ENCODE results near the gene GIN1. TPM values are rescaled to one million over a fixed set of nuclear protein-coding genes. Genes with fewer than 3 reads are reported as not detected.

Gene GIN1
- total RNA-seq, 1 donor from 2014 or later = 5.4 TPM

GRCh38 chr5:103120607-103121200, 766 bp upstream of the GIN1 start:
- intact Hi-C loops (cut with DNase I) = no loop called here
- Histone ChIP-seq H3K27ac (peak overlapping the region; percentile 86), H3K27me3 (no peaks in the 10 kb centered on the region), H3K9me3 (no peaks in the 10 kb centered on the region), H3K36me3 (no peaks in the 10 kb centered on the region), H3K4me1 (peaks cover 45% of the 10 kb centered on the region), H3K4me3 (peak overlapping the region; percentile 72 to 74)
- DNase-seq (ENCODE audit: extremely low spot score in 2 of 2) = no peak
- TF ChIP-seq CTCF (IDR thresholded peaks at IDR 0.05) = no peak
- no peak for TF ChIP-seq POLR2A (IDR thresholded peaks at IDR 0.05)

GRCh38 chr5:103119070-103119764, 721 bp downstream of the GIN1 start:
- TF ChIP-seq CTCF (IDR thresholded peaks at IDR 0.05) (no peak), POLR2A (IDR thresholded peaks at IDR 0.05) (no peak), POLR2AphosphoS5 (IDR thresholded peaks at IDR 0.05; ENCODE audit: insufficient read depth in 1 of 2, low read depth in 1 of 2) (no peak)
- no peak for DNase-seq (ENCODE audit: extremely low spot score in 2 of 2)
- intact Hi-C loops (cut with DNase I) = no loop called here
- Histone ChIP-seq H3K9me3 (no peaks in the 10 kb centered on the region), H3K4me3 (peak overlapping the region; percentile 72 to 74), H3K36me3 (no peaks in the 10 kb centered on the region), H3K27me3 (no peaks in the 10 kb centered on the region), H3K27ac (peak overlapping the region; percentile 86), H3K4me1 (peaks cover 45% of the 10 kb centered on the region)

GRCh38 chr5:103117471-103117991, 2.4 kb downstream of the GIN1 start:
- intact Hi-C loops (cut with DNase I) = no loop called here
- no peak overlapping the region for H3K4me3 ChIP-seq
- TF ChIP-seq POLR2A (IDR thresholded peaks at IDR 0.05) = no peak
- TF ChIP-seq POLR2AphosphoS5 (IDR thresholded peaks at IDR 0.05; ENCODE audit: insufficient read depth in 1 of 2, low read depth in 1 of 2) = no peak
- TF ChIP-seq CTCF (IDR thresholded peaks at IDR 0.05) = no peak
- H3K27me3 ChIP-seq = no peaks in the 10 kb centered on the region
- no peak for DNase-seq (ENCODE audit: extremely low spot score in 2 of 2)
- H3K36me3 ChIP-seq = no peaks in the 10 kb centered on the region
- H3K4me1 ChIP-seq = peaks cover 37% of the 10 kb centered on the region
- H3K27ac ChIP-seq = no peak overlapping the region
- H3K9me3 ChIP-seq = no peaks in the 10 kb centered on the region

GRCh38 chr5:103114440-103114839, 5.5 kb downstream of the GIN1 start:
- no peak for DNase-seq (ENCODE audit: extremely low spot score in 2 of 2)
- H3K36me3 ChIP-seq = no peaks in the 10 kb centered on the region
- no peaks in the 10 kb centered on the region for H3K27me3 ChIP-seq
- peaks cover 20% of the 10 kb centered on the region for H3K4me1 ChIP-seq
- no peak overlapping the region for H3K27ac ChIP-seq
- TF ChIP-seq POLR2A (IDR thresholded peaks at IDR 0.05) (no peak), CTCF (IDR thresholded peaks at IDR 0.05) (no peak), POLR2AphosphoS5 (IDR thresholded peaks at IDR 0.05; ENCODE audit: insufficient read depth in 1 of 2, low read depth in 1 of 2) (no peak)
- intact Hi-C loops (cut with DNase I) = no loop called here
- no peak overlapping the region for H3K4me3 ChIP-seq
- H3K9me3 ChIP-seq = no peaks in the 10 kb centered on the region

- intact Hi-C loops (cut with DNase I) = no loop called here
- H3K4me3 ChIP-seq = no peak overlapping the region
- H3K27ac ChIP-seq = no peak overlapping the region
- peaks cover 5% of the 10 kb centered on the region for H3K4me1 ChIP-seq
- no peaks in the 10 kb centered on the region for H3K27me3 ChIP-seq
- no peaks in the 10 kb centered on the region for H3K9me3 ChIP-seq
- TF ChIP-seq POLR2A (IDR thresholded peaks at IDR 0.05) = no peak
- TF ChIP-seq CTCF (IDR thresholded peaks at IDR 0.05) = no peak
- TF ChIP-seq POLR2AphosphoS5 (IDR thresholded peaks at IDR 0.05; ENCODE audit: insufficient read depth in 1 of 2, low read depth in 1 of 2) = no peak
- DNase-seq (ENCODE audit: extremely low spot score in 2 of 2) = no peak
- H3K36me3 ChIP-seq = peaks cover 0 to 6% of the 10 kb centered on the region in 2 donors
Observed at GRCh38 chr5:103112910-103113309, 7.0 kb downstream of the GIN1 start.

Data from vagina (tissue), 2 donors.